Left ventricle myocardium superior (tissue), 1 donor: Measurements from ENCODE around the gene HS6ST2. TPM values are rescaled to one million over a fixed set of nuclear protein-coding genes. Genes with fewer than 3 reads are reported as not detected.

ENCODE experiments used
- ATAC-seq: fragments of 200-7000 bp; cut with Tn5 transposase; one replicate; pipeline ENCODE4 v1.9.1; 2020; ENCODE audit warnings: mild to moderate bottlenecking, moderate library complexity
- DNase-seq: peaks from one replicate; pipeline ENCODE4 v3.0.0-alpha.2; 2020
- intact Hi-C: fragments of 100-400 bp; cut with micrococcal nuclease; formaldehyde crosslinking; loops from one replicate; pipeline ENCODE4 v1.11.0; 2022
- total RNA-seq: library from RNA; stranded (reverse); fragmentation: NEBNext Ultra II Directional; extraction: Animal tissue kit (Norgen Biotek cat#: 25700); gene quantifications from one replicate; pipeline ENCODE4 v1.2.1, GENCODE V29; 2021
- donor health status: DM: no; HTN: yes; CAD: no; lungs with severe emphysema.

Gene HS6ST2
- total RNA-seq, 1 donor from 2014 or later = not detected

GRCh38 chrX:132657876-132658275 lies 300.6 kb downstream of the HS6ST2 start:
- intact Hi-C loops = no loop called here
- DNase-seq (no peak), ATAC-seq (no peak)

- ATAC-seq = no peak
- DNase-seq = no peak
- intact Hi-C loops = no loop called here
These were observed 305.6 kb downstream of the HS6ST2 start for GRCh38 chrX:132652871-132653270.

- no peak for ATAC-seq
- no peak for DNase-seq
- intact Hi-C loops = no loop called here
These were observed 306.9 kb downstream of the HS6ST2 start for GRCh38 chrX:132651421-132652086.

GRCh38 chrX:132648895-132649294 lies 309.5 kb downstream of the HS6ST2 start:
- ATAC-seq (no peak), DNase-seq (no peak)
- intact Hi-C loops = no loop called here

GRCh38 chrX:132639446-132639845 lies 319.0 kb downstream of the HS6ST2 start:
- no peak for DNase-seq
- intact Hi-C loops = no loop called here
- no peak for ATAC-seq

GRCh38 chrX:132638313-132638712 lies 320.1 kb downstream of the HS6ST2 start:
- intact Hi-C loops = no loop called here
- ATAC-seq = no peak
- no peak for DNase-seq

- ATAC-seq (no peak), DNase-seq (no peak)
- intact Hi-C loops = no loop called here
These were observed 322.3 kb downstream of the HS6ST2 start for GRCh38 chrX:132636080-132636479.

- ATAC-seq = no peak
- intact Hi-C loops = no loop called here
- no peak for DNase-seq
These were observed 323.9 kb downstream of the HS6ST2 start for GRCh38 chrX:132634521-132634920.

- ATAC-seq = no peak
- no peak for DNase-seq
- intact Hi-C loops = no loop called here
These were observed 326.7 kb downstream of the HS6ST2 start for GRCh38 chrX:132631579-132632232.

- intact Hi-C loops = no loop called here
- no peak for ATAC-seq
- DNase-seq = no peak
These were observed 334.0 kb downstream of the HS6ST2 start for GRCh38 chrX:132624466-132624865.

GRCh38 chrX:132623942-132624341 lies 334.5 kb downstream of the HS6ST2 start:
- DNase-seq = no peak
- no peak for ATAC-seq
- intact Hi-C loops = no loop called here

GRCh38 chrX:132623300-132623699 lies 335.1 kb downstream of the HS6ST2 start:
- ATAC-seq (no peak), DNase-seq (no peak)
- intact Hi-C loops = no loop called here

- ATAC-seq = no peak
- intact Hi-C loops = no loop called here
- DNase-seq = no peak
These were observed 336.3 kb downstream of the HS6ST2 start for GRCh38 chrX:132622130-132622529.

GRCh38 chrX:132618810-132619209 lies 339.6 kb downstream of the HS6ST2 start:
- DNase-seq = no peak
- intact Hi-C loops = loop anchor here (10.0 kb wide), 1 partner anchor 324 kb away; no protein-coding TSS in a partner anchor
- ATAC-seq = no peak

- ATAC-seq = no peak
- DNase-seq = peak; percentile 21
- intact Hi-C loops = loop anchor here (10.0 kb wide), 1 partner anchor 321 kb away; no protein-coding TSS in a partner anchor
These were observed 342.9 kb downstream of the HS6ST2 start for GRCh38 chrX:132615391-132616131.

GRCh38 chrX:132614297-132614696 lies 344.1 kb downstream of the HS6ST2 start:
- intact Hi-C loops = loop anchor here (10.0 kb wide), 1 partner anchor 319 kb away; no protein-coding TSS in a partner anchor
- DNase-seq (no peak), ATAC-seq (no peak)

GRCh38 chrX:132613801-132614200 lies 344.6 kb downstream of the HS6ST2 start:
- ATAC-seq (no peak), DNase-seq (no peak)
- intact Hi-C loops = loop anchor here (10.0 kb wide), 1 partner anchor 319 kb away; no protein-coding TSS in a partner anchor

GRCh38 chrX:132612821-132613564 lies 345.4 kb downstream of the HS6ST2 start:
- no peak for ATAC-seq
- DNase-seq = peak; percentile 61
- intact Hi-C loops = loop anchor here (10.0 kb wide), 1 partner anchor 318 kb away; no protein-coding TSS in a partner anchor

- ATAC-seq (no peak), DNase-seq (no peak)
- intact Hi-C loops = loop anchor here (10.0 kb wide), 1 partner anchor 316 kb away; no protein-coding TSS in a partner anchor
These were observed 347.9 kb downstream of the HS6ST2 start for GRCh38 chrX:132610536-132610935.
